Activated T-helper 2 cell treated with anti-CD3 and anti-CD28 coated beads, Interferon-gamma antibody, Interleukin-2, Interleukin-4, amounts not matched to agents 10 μg/mL and 5 μg/mL and 100 μg/mL, durations not matched to agents 14 hours and 24 hours and 36 hours (primary cell): ENCODE results near the gene RPL36. TPM values are rescaled to one million over a fixed set of nuclear protein-coding genes. Genes with fewer than 3 reads are reported as not detected.
A peak's percentile ranks its signal among the peaks of the same experiment; 100 is the strongest.
"Not testable (repeated sequence)": the region's sequence is repeated elsewhere in the genome, so short reads cannot be mapped to it uniquely, and the experiment has no call there.

Source experiments
- DNase-seq: peaks from one replicate; pipeline ENCODE4 v3.0.0; 2021; ENCODE audit warnings: low spot score
- H3K27ac Mint-ChIP-seq: one replicate; pipeline ENCODE4 v1.8.0; 2021; ENCODE audit warnings: mixed read lengths
- H3K27me3 Mint-ChIP-seq: one replicate; pipeline ENCODE4 v1.8.0; 2021; ENCODE audit warnings: low read depth, mixed read lengths
- H3K36me3 Mint-ChIP-seq: one replicate; pipeline ENCODE4 v1.8.0; 2021; ENCODE audit warnings: low read depth, mixed read lengths
- H3K4me1 Mint-ChIP-seq: one replicate; pipeline ENCODE4 v1.8.0; 2021; ENCODE audit warnings: low read depth, mixed read lengths
- H3K4me3 Mint-ChIP-seq: one replicate; pipeline ENCODE4 v1.8.0; 2021; ENCODE audit warnings: low read depth, mild to moderate bottlenecking, moderate library complexity, mixed read lengths
- H3K9me3 Mint-ChIP-seq: one replicate; pipeline ENCODE4 v1.8.0; 2021; ENCODE audit warnings: mixed read lengths
- intact Hi-C: fragments of 100-400 bp; cut with micrococcal nuclease; formaldehyde crosslinking; loops from one replicate; pipeline ENCODE4 v1.15.1; 2023
- total RNA-seq: library from RNA; stranded (reverse); gene quantifications from 2 replicates; pipeline ENCODE4 v1.2.3, GENCODE V29; 2022

The RPL36 gene
- total RNA-seq, 1 donor from 2014 or later: 1,031 TPM

DNA sequence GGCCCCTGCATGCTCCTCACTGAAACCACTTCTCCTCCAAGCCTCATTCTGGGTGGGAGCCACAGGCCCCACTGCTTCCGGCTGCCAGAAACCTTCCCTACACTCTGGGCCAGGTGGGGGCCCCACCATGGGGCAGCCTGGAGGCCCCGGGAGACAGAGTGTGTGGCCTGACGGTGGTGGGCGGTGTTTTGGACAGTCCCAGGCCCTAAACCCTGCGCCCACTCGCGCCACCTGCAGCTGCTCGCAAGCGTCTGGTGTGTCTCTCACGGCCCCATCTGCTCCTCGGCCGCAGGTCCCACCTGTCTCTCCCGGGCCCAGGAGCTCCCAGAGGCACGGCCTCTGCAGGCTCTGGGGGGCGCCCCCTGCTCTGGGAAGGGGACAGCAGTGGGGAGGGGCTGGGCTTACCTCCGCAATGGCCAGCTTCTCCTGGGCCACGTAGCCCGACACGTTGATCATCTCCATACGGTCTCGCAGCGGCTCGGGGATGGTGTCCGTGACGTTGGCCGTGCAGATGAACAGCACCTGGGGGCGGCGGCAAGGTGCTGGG lies 5.6 kb downstream of the RPL36 start:
- DNase-seq: no peak
- Mint-ChIP-seq H3K4me3 (no peak overlapping the region), H3K4me1 (peaks cover 7% of the 10 kb centered on the region), H3K9me3 (no peaks in the 10 kb centered on the region), H3K27ac (no peak overlapping the region), H3K36me3 (peaks cover 69% of the 10 kb centered on the region), H3K27me3 (no peaks in the 10 kb centered on the region)
- intact Hi-C loops: no loop called here

GRCh38 chr19:5696196-5697021 lies 6.3 kb downstream of the RPL36 start:
- peaks cover 7% of the 10 kb centered on the region for H3K4me1 Mint-ChIP-seq
- DNase-seq: no peak
- H3K4me3 Mint-ChIP-seq: no peak overlapping the region
- peak overlapping the region; percentile 26 for H3K27ac Mint-ChIP-seq
- no peaks in the 10 kb centered on the region for H3K9me3 Mint-ChIP-seq
- H3K36me3 Mint-ChIP-seq: peaks cover 69% of the 10 kb centered on the region
- H3K27me3 Mint-ChIP-seq: no peaks in the 10 kb centered on the region
- intact Hi-C loops: no loop called here

DNA sequence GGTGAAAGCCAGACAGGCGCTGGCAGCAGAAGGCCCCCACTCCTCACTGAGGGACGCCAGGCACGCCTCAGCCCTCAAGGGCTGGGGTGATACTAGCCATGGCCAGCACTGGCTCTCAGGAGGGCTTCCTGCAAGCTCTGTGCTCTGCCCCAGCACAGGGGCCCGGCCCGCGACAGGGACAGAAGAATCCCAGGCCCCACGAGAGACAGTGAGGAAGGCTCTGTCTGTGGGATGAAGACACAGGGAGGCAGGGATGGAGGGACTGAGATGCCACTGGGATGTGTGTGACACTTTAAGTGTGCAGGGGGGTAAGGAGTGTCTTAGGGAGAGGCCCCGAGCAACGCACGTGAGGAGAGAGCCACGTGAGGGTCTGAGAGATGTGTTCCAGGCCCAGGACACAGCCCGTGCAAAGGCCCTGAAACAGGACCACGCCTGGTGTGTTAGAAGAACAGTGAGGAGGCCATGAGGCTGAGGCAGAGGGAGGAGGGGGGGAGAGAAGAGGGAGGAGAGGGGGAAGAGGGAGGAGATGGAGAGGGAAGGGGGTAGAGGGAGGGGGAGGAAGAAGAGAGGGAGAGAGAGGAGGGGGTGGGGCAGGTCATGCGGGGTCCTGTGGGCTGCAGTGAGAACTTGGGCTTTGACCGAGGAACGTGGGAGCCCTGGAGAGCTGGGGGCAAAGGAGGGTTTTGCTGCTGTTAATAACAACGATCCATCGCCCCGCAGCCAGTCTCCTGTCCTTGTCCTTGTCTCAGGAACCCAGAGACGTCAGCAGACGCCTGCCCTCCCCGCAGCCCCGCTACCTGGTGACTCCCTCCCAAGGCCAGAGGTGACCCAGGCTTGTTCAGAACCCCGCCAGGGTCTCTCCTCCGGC lies 7.2 kb downstream of the RPL36 start:
- Mint-ChIP-seq H3K9me3 (no peaks in the 10 kb centered on the region), H3K4me3 (no peak overlapping the region), H3K4me1 (peaks cover 5% of the 10 kb centered on the region), H3K27me3 (no peaks in the 10 kb centered on the region), H3K36me3 (peaks cover 66% of the 10 kb centered on the region), H3K27ac (peak overlapping the region; percentile 26)
- intact Hi-C loops: no loop called here
- DNase-seq: no peak

DNA sequence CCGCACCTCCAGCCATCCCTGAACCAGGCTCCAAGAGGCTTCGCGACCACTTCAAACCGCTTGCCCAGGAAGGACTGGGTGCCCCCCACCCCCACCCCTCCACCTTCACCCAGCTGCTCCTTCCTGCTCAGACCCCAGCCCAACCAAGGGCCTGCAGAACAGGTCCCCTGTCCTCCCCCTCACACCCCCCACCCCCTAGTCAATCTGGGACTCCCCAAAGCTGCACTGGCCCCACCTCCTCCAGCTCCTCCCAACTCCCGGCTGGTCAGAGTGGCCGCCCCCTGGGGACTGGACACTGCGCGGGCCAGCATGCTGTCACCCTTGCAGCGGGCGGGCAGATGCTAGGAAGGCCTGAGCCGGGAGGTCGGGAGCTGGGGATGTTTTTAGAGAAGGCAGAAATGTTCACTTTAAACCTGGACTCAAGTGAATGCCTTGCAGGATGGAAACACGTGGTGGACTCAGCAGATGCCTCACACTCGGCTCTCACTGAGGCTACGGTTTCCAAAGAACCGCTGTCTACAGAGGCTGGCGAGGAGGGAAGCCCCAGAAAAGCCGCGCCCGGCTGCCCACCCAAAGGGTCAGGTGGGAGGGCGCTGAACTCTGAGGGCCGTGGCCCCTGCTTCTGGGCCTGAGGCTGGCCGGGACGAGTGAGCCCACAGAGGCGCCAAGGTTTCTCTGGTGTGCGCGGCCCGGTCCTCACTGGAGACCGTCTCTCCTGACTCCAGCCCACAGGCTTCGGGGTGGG lies 8.0 kb downstream of the RPL36 start:
- no peak overlapping the region for H3K27ac Mint-ChIP-seq
- no peak for DNase-seq
- peaks cover 61% of the 10 kb centered on the region for H3K36me3 Mint-ChIP-seq
- H3K9me3 Mint-ChIP-seq: no peaks in the 10 kb centered on the region
- no peaks in the 10 kb centered on the region for H3K27me3 Mint-ChIP-seq
- no peaks in the 10 kb centered on the region for H3K4me1 Mint-ChIP-seq
- H3K4me3 Mint-ChIP-seq: no peak overlapping the region
- intact Hi-C loops: no loop called here

DNA sequence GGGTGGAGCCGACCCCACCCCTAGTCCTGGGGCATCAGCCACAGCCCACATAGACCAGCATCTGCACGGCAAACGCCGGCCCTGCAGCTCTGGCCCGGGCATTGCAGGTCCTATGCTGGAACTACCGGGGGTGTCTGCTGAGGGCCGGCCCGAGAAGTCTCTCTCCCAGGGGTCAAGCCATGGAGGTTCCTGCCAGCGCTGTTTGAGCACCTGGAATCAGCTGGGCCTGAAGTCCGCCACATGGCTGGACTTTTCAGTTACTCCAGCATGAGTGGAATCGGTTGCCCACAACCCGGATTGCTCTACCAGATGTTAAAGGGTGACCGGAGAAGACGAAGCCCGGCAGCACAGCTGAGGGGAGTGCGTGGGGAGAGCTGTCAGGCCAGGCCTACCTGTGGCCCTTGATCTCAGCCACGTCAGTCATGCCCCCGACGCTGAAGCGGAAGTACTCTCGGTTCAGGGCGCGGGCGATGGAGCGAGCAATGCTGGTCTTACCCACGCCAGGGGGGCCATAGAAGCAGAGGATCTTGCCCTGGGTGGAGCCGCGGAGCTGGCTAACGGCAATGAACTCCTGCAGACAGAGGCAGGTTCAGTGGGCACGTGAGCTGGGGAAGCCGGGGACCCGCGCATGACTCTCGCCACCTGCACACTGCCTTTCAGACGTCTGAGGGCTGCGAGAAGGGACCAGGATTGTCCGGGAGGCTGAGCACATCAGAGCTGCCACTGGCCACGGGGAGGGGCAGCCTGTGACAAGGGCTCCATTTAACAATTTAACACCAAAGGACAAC lies 8.7 kb downstream of the RPL36 start:
- H3K27ac Mint-ChIP-seq: no peak overlapping the region
- intact Hi-C loops: no loop called here
- no peaks in the 10 kb centered on the region for H3K4me1 Mint-ChIP-seq
- H3K9me3 Mint-ChIP-seq: no peaks in the 10 kb centered on the region
- no peak for DNase-seq
- H3K4me3 Mint-ChIP-seq: no peak overlapping the region
- H3K36me3 Mint-ChIP-seq: peaks cover 61% of the 10 kb centered on the region
- no peaks in the 10 kb centered on the region for H3K27me3 Mint-ChIP-seq

DNA sequence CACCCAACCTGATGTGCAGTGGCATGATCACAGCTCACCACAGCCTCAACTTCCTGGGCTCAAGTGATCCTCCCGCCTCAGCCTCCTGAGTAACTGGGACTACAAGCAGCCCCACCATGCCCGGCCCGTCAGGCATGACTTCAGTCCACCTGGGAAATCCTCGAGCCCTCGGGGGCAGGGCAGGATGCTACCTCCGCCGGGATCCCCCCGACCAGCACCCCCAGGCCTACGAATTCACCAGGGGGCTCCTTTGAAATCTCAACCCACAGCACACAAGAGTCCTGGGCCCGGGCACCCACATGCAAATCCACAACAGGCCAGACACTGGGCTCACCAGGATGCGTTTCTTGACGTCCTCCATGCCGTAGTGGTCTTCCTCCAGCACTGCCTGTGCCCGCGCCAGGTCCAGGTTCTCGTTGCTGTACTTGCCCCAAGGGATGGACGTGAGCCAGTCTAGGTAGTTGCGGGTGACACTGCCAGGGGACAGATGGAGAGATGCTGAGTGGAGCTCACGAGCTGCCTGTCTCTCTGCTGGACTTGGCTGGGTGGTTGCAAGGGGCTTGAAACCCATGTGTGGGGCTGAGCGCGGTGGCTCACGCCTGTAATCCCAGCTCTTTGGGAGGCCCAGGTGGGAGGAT lies 10.5 kb downstream of the RPL36 start:
- Mint-ChIP-seq H3K4me3 (no peak overlapping the region), H3K4me1 (no peaks in the 10 kb centered on the region), H3K36me3 (peaks cover 56% of the 10 kb centered on the region), H3K9me3 (no peaks in the 10 kb centered on the region), H3K27me3 (no peaks in the 10 kb centered on the region), H3K27ac (no peak overlapping the region)
- intact Hi-C loops: no loop called here
- no peak for DNase-seq

DNA sequence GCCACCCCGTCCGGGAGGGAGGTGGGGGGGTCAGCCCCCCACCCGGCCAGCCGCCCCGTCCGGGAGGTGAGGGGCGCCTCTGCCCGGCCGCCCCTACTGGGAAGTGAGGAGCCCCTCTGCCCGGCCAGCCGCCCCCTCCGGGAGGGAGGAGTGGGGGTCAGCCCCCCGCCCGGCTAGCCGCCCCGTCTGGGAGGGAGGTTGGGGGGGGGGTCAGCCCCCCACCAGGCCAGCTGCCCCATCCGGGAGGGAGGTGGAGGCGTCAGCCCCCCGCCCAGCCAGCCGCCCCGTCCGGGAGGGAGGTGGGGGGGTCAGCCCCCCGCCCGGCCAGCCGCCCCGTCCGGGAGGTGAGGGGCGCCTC lies 11.9 kb downstream of the RPL36 start:
- H3K27ac Mint-ChIP-seq, H3K9me3 Mint-ChIP-seq, DNase-seq, H3K4me1 Mint-ChIP-seq, H3K27me3 Mint-ChIP-seq, H3K4me3 Mint-ChIP-seq, intact Hi-C loops: not testable (repeated sequence)
- peaks cover 61% of the 10 kb centered on the region for H3K36me3 Mint-ChIP-seq

GRCh38 chr19:5703819-5704818 lies 14.0 kb downstream of the RPL36 start:
- H3K27me3 Mint-ChIP-seq: no peaks in the 10 kb centered on the region
- H3K4me1 Mint-ChIP-seq: no peaks in the 10 kb centered on the region
- intact Hi-C loops: no loop called here
- no peaks in the 10 kb centered on the region for H3K9me3 Mint-ChIP-seq
- no peak overlapping the region for H3K27ac Mint-ChIP-seq
- H3K36me3 Mint-ChIP-seq: peaks cover 60% of the 10 kb centered on the region
- H3K4me3 Mint-ChIP-seq: no peak overlapping the region
- DNase-seq: no peak

DNA sequence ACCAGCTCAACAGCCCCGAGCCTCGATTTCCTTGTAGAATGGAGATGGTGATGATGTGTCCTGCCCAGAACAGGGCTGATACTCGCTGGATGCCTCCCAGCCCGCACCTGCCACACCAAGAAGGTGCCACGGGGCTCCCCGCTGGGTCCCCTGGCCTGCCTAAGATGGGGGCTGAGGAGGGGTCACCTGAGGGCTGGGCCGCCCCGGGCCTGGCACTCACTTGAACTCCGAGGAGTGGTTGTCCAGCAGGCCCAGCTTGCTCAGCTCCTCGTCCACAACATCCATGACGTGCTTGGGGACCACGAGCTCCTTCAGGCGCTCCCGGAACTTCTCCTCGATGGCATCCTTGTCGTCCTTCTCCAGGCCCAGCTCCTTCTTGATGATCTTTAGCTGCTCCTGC lies 15.5 kb downstream of the RPL36 start:
- DNase-seq: no peak
- Mint-ChIP-seq H3K4me3 (no peak overlapping the region), H3K9me3 (no peaks in the 10 kb centered on the region), H3K4me1 (no peaks in the 10 kb centered on the region), H3K27ac (no peak overlapping the region), H3K36me3 (peaks cover 63% of the 10 kb centered on the region), H3K27me3 (no peaks in the 10 kb centered on the region)
- intact Hi-C loops: no loop called here

- H3K36me3 Mint-ChIP-seq: peaks cover 63% of the 10 kb centered on the region
- H3K4me3 Mint-ChIP-seq: no peak overlapping the region
- no peak for DNase-seq
- no peak overlapping the region for H3K27ac Mint-ChIP-seq
- H3K9me3 Mint-ChIP-seq: no peaks in the 10 kb centered on the region
- no peaks in the 10 kb centered on the region for H3K27me3 Mint-ChIP-seq
- H3K4me1 Mint-ChIP-seq: no peaks in the 10 kb centered on the region
- intact Hi-C loops: no loop called here
Measured at GRCh38 chr19:5706876-5707573, 16.9 kb downstream of the RPL36 start.
